Thyroid gland (tissue), 4 donors: Measurements from ENCODE around the gene C6orf141. TPM values are rescaled to one million over a fixed set of nuclear protein-coding genes. Genes with fewer than 3 reads are reported as not detected.

Experiments used
- DNase-seq, 2 donors: peaks; one replicate each; pipeline ENCODE4 v3.0.0-alpha.2; 2019
- H3K27ac ChIP-seq, 3 donors: fragments of 200-600 bp; sonication (generic); 1 replicate in 2 of 3; 2 replicates in 1 of 3; pipeline ENCODE4 v1.5.1; 2016 to 2019; ENCODE audit warnings: mild to moderate bottlenecking in 1 of 3, moderate library complexity in 1 of 3
- H3K27me3 ChIP-seq: fragments of 200-600 bp; sonication (generic); one replicate; pipeline ENCODE4 v1.5.1; 2019
- H3K36me3 ChIP-seq, 2 donors: fragments of 200-600 bp; sonication (generic); one replicate each; pipeline ENCODE4 v1.5.1; 2016 to 2019
- H3K4me1 ChIP-seq, 2 donors: fragments of 200-600 bp; sonication (generic); one replicate each; pipeline ENCODE4 v1.5.1; 2017 to 2019
- H3K4me3 ChIP-seq, 3 donors: fragments of 200-600 bp; sonication (generic); replicated peaks in 1 of 3; 1 replicate in 2 of 3; 2 replicates in 1 of 3; pipeline ENCODE4 v1.5.1; 2016; ENCODE audit warnings: mild to moderate bottlenecking in 1 of 3
- H3K9me3 ChIP-seq: fragments of 200-600 bp; sonication (generic); one replicate; pipeline ENCODE4 v1.5.1; 2017
- CTCF ChIP-seq, 6 experiments: fragments of 200-600 bp in 3 of 6; fragments of 450-650 bp in 3 of 6; sonication (generic) in 3 of 6; IDR thresholded peaks; one replicate each; pipeline ENCODE4 v1.5.1; 2016 to 2019; ENCODE audit warnings: antibody characterized with exemption in 6 of 6, mild to moderate bottlenecking in 2 of 6, inconsistent platforms in 1 of 6, moderate library complexity in 1 of 6
- POLR2A ChIP-seq, 2 donors: fragments of 450-650 bp; IDR thresholded peaks; one replicate each; pipeline ENCODE4 v1.6.1; 2017; ENCODE audit warnings: antibody characterized with exemption in 2 of 2, mild to moderate bottlenecking in 2 of 2, moderate library complexity in 1 of 2
- WGBS, 2 donors: methylation state at CpG; one replicate each; pipeline ENCODE4 v1.1.5; 2017; 5-methylcytosine and 5-hydroxymethylcytosine counted together
- intact Hi-C: fragments of 100-400 bp; cut with DNase I; formaldehyde crosslinking; loops from one replicate; pipeline ENCODE4 v1.15.1; 2023
- total RNA-seq, 4 donors: library from RNA; depleted of rRNA; stranded (reverse); fragments of >200 nt; gene quantifications; one replicate each; pipeline ENCODE4 v1.2.3, GENCODE V29; 2016

C6orf141 gene
- total RNA-seq, 4 donors from 2014 or later, result 7.4 to 19.8 (median 11.3) TPM

- Histone ChIP-seq H3K9me3 (no peaks in the 10 kb centered on the region), H3K4me3 (no peak overlapping the region), H3K4me1 (no peaks in the 10 kb centered on the region), H3K36me3 (no peaks in the 10 kb centered on the region), H3K27ac (no peak overlapping the region), H3K27me3 (no peaks in the 10 kb centered on the region)
- intact Hi-C loops, result no loop called here
- TF ChIP-seq POLR2A (IDR thresholded peaks at IDR 0.05), result no peak
- TF ChIP-seq CTCF (IDR thresholded peaks at IDR 0.05), result no peak
- DNase-seq, result no peak
- 72 to 75% methylated on average over 12 of the region's 12 CpGs for WGBS, 2 donors
These were observed 23.9 kb upstream of the C6orf141 start for GRCh38 chr6:49526598-49526997.

GRCh38 chr6:49527320-49527719 is 23.1 kb upstream of the C6orf141 start:
- no peaks in the 10 kb centered on the region for H3K36me3 ChIP-seq
- no peak for DNase-seq
- WGBS, 2 donors, result 54 to 61% methylated on average over 1 of the region's 1 CpG
- TF ChIP-seq CTCF (IDR thresholded peaks at IDR 0.05) (no peak), POLR2A (IDR thresholded peaks at IDR 0.05) (no peak)
- no peaks in the 10 kb centered on the region for H3K9me3 ChIP-seq
- H3K4me1 ChIP-seq, result no peaks in the 10 kb centered on the region
- intact Hi-C loops, result no loop called here
- no peak overlapping the region for H3K4me3 ChIP-seq
- H3K27ac ChIP-seq, result no peak overlapping the region
- no peaks in the 10 kb centered on the region for H3K27me3 ChIP-seq

GRCh38 chr6:49528571-49528970 is 21.9 kb upstream of the C6orf141 start:
- 62 to 63% methylated on average over 3 of the region's 3 CpGs for WGBS, 2 donors
- H3K4me1 ChIP-seq, result no peaks in the 10 kb centered on the region
- H3K4me3 ChIP-seq, result no peak overlapping the region
- no peaks in the 10 kb centered on the region for H3K27me3 ChIP-seq
- DNase-seq, result no peak
- TF ChIP-seq POLR2A (IDR thresholded peaks at IDR 0.05), result no peak
- no peak for TF ChIP-seq CTCF (IDR thresholded peaks at IDR 0.05)
- H3K9me3 ChIP-seq, result no peaks in the 10 kb centered on the region
- intact Hi-C loops, result no loop called here
- no peaks in the 10 kb centered on the region for H3K36me3 ChIP-seq
- no peak overlapping the region for H3K27ac ChIP-seq

- Histone ChIP-seq H3K9me3 (no peaks in the 10 kb centered on the region), H3K4me3 (no peak overlapping the region), H3K27me3 (no peaks in the 10 kb centered on the region), H3K27ac (no peak overlapping the region), H3K4me1 (no peaks in the 10 kb centered on the region), H3K36me3 (no peaks in the 10 kb centered on the region)
- no peak for DNase-seq
- intact Hi-C loops, result loop anchor here (10.0 kb wide), 2 partner anchors 85 to 325 kb away; no protein-coding TSS in a partner anchor
- WGBS, 2 donors, result 67 to 74% methylated on average over 2 of the region's 2 CpGs
- TF ChIP-seq CTCF (IDR thresholded peaks at IDR 0.05) (no peak), POLR2A (IDR thresholded peaks at IDR 0.05) (no peak)
These were observed 20.2 kb upstream of the C6orf141 start for GRCh38 chr6:49530141-49530776.

GRCh38 chr6:49531774-49532569 is 18.5 kb upstream of the C6orf141 start:
- TF ChIP-seq CTCF (IDR thresholded peaks at IDR 0.05) (peak; percentile 18 to 82 (median 46)), POLR2A (IDR thresholded peaks at IDR 0.05) (no peak)
- H3K4me3 ChIP-seq, result no peak overlapping the region
- no peaks in the 10 kb centered on the region for H3K27me3 ChIP-seq
- intact Hi-C loops, result loop anchor here (10.0 kb wide), 2 partner anchors 83 to 323 kb away; no protein-coding TSS in a partner anchor
- WGBS, 2 donors, result 8% methylated on average over 3 of the region's 3 CpGs
- H3K4me1 ChIP-seq, result no peaks in the 10 kb centered on the region
- H3K9me3 ChIP-seq, result no peaks in the 10 kb centered on the region
- no peak for DNase-seq
- no peaks in the 10 kb centered on the region for H3K36me3 ChIP-seq
- H3K27ac ChIP-seq, result no peak overlapping the region
